K562 (cell line): ENCODE measurements around the gene MXRA7. TPM values are rescaled to one million over a fixed set of nuclear protein-coding genes. Genes with fewer than 3 reads are reported as not detected.

Experiments used
- BACH1 ChIP-seq: fragments of 200-800 bp; sonication (Bioruptor generic); IDR thresholded peaks from 2 replicates; pipeline ENCODE4 v1.6.1; 2016; ENCODE audit warnings: missing genetic modification characterization, missing compliant biosample characterization
- BCOR ChIP-seq: fragments of 450-650 bp; IDR thresholded peaks from 2 replicates; pipeline ENCODE4 v1.6.1; 2016
- BHLHE40 ChIP-seq: IDR thresholded peaks from 2 replicates; pipeline ENCODE4 v1.6.1; 2011; ENCODE audit warnings: low read length, improper control_type of control experiment
- CHD1 ChIP-seq: fragments of 200-600 bp; sonication (generic); IDR thresholded peaks from one replicate; pipeline ENCODE4 v1.6.1; 2012; ENCODE audit warnings: mild to moderate bottlenecking, moderate library complexity, low read length, inconsistent platforms
- CUX1 ChIP-seq: fragments of 200-800 bp; sonication (Bioruptor generic); IDR thresholded peaks from 2 replicates; pipeline ENCODE4 v1.6.1; 2016; ENCODE audit warnings: missing genetic modification characterization, missing compliant biosample characterization
- ELF4 ChIP-seq: fragments of 450-650 bp; formaldehyde crosslinking; IDR thresholded peaks from 2 replicates; pipeline ENCODE4 v1.4.0; 2022; ENCODE audit warnings: missing genetic modification characterization
- FOXK2 ChIP-seq, 2 experiments: fragments of 450-650 bp; IDR thresholded peaks in 1 of 2; conservative IDR thresholded peaks in 1 of 2; 2 replicates each; pipeline ENCODE4 v1.6.1; 2016; ENCODE audit warnings: low read depth in 2 of 2, mild to moderate bottlenecking in 1 of 2
- MCM3 ChIP-seq: fragments of 450-650 bp; IDR thresholded peaks from 2 replicates; pipeline ENCODE4 v1.6.1; 2016
- MEF2A ChIP-seq: IDR thresholded peaks from 2 replicates; pipeline ENCODE4 v1.6.1; 2011; ENCODE audit warnings: low read depth, mild to moderate bottlenecking, low read length, moderate library complexity; ENCODE audit not compliant: control insufficient read depth
- MEIS2 ChIP-seq: fragments of 450-650 bp; IDR thresholded peaks from 2 replicates; pipeline ENCODE4 v1.6.1; 2014; ENCODE audit warnings: mild to moderate bottlenecking; ENCODE audit not compliant: partially characterized antibody
- MTA3 ChIP-seq: fragments of 450-650 bp; formaldehyde crosslinking; IDR thresholded peaks from 2 replicates; pipeline ENCODE4 v1.6.1; 2017; ENCODE audit warnings: mild to moderate bottlenecking, borderline replicate concordance
- NCOR1 ChIP-seq: fragments of 450-650 bp; IDR thresholded peaks from 2 replicates; pipeline ENCODE4 v1.6.1; 2016; ENCODE audit warnings: mild to moderate bottlenecking, moderate library complexity
- PHF21A ChIP-seq: fragments of 450-650 bp; IDR thresholded peaks from 2 replicates; pipeline ENCODE4 v1.6.1; 2017; ENCODE audit warnings: low read depth, borderline replicate concordance
- SNAPC5 ChIP-seq: fragments of 250-450 bp; sonication (Bioruptor Pico); IDR thresholded peaks from 2 replicates; pipeline ENCODE4 v1.8.0; 2021; ENCODE audit warnings: moderate library complexity, mild to moderate bottlenecking, inconsistent platforms
- TCF15 ChIP-seq: fragments of 250-450 bp; sonication (Bioruptor Pico); IDR thresholded peaks from 2 replicates; pipeline ENCODE4 v1.8.0; 2022; ENCODE audit warnings: moderate library complexity, mild to moderate bottlenecking, inconsistent platforms
- TSHZ1 ChIP-seq: fragments of 250-450 bp; sonication (Bioruptor Pico); IDR thresholded peaks from 2 replicates; pipeline ENCODE4 v1.4.0; 2020; ENCODE audit warnings: mild to moderate bottlenecking, moderate library complexity
- YY1 ChIP-seq, 3 experiments: IDR thresholded peaks; 2 replicates each; pipeline ENCODE4 v1.6.1; 2011; ENCODE audit warnings: low read length in 2 of 3, mild to moderate bottlenecking in 2 of 3, moderate library complexity in 2 of 3, borderline replicate concordance in 1 of 3, control low read depth in 1 of 3, low read depth in 1 of 3; ENCODE audit not compliant: insufficient read depth in 3 of 3, insufficient replicate concordance in 2 of 3, control insufficient read depth in 1 of 3, insufficient read length in 1 of 3; ENCODE audit errors: extremely low read depth in 1 of 3
- ZC3H11A ChIP-seq: IDR thresholded peaks from 2 replicates; pipeline ENCODE4 v1.6.1; 2012; ENCODE audit warnings: low read depth, low read length, improper control_type of control experiment
- ZNF561 ChIP-seq: fragments of 450-650 bp; formaldehyde crosslinking; conservative IDR thresholded peaks from 2 replicates; pipeline ENCODE4 v1.4.0; 2020; ENCODE audit warnings: mild to moderate bottlenecking, moderate library complexity
- polyA plus RNA-seq, 8 experiments: library from polyadenylated mRNA; depleted of rRNA in 4 of 8; stranded (reverse) in 5 of 8; unstranded in 3 of 8; fragments of >200 nt; fragmentation: Nextera tagmentation in 2 of 8; fragmentation: Illumina TruSeq in 1 of 8; extraction: Ambion mirVana in 2 of 8; extraction: Trizol in 1 of 8; gene quantifications; 2 replicates each; pipeline versions ENCODE4 v1.2.1 to v1.2.3, GENCODE V29; 2011 to 2014; ENCODE audit warnings: inconsistent platforms in 1 of 8, missing spikeins in 1 of 8
- total RNA-seq, 7 experiments: library from RNA; depleted of rRNA in 6 of 7; stranded (reverse); fragments of >200 nt in 6 of 7; fragmentation: Illumina TruSeq in 2 of 7; extraction: Trizol in 2 of 7; gene quantifications; 2 replicates each; pipeline versions ENCODE4 v1.2.1 to v1.2.3, GENCODE V29; 2011 to 2021; ENCODE audit warnings: low replicate concordance in 1 of 7

Gene MXRA7
- total and polyA plus RNA-seq, 9 of the 15 experiments (the other 6 are each of a cell fraction or from before 2014, with no cell fraction given) = 2.6 to 38.4 (median 14.3) TPM

GRCh38 chr17:76734080-76734840, 23.5 kb upstream of the MXRA7 start (continued):
- 0 out of 2 replicates have a peak, but pooled peaks have one; percentile 36 for TF ChIP-seq CUX1 (CRISPR knock-in tag)
- TF ChIP-seq TCF15 (CRISPR knock-in tag) = no peak
- no peak for TF ChIP-seq ZNF561 (CRISPR knock-in tag)
- no peak for TF ChIP-seq BCOR
- no peak for TF ChIP-seq BACH1
- no peak for TF ChIP-seq PHF21A
- TF ChIP-seq MEIS2 = no peak
- peak in 1 of 2 experiments; percentile 38; a peak in 1 of 4 replicates for TF ChIP-seq FOXK2 (conservative IDR thresholded peaks at IDR 0.05 in 1 of 2, IDR thresholded peaks at IDR 0.05 in 1 of 2; ENCODE audit: low read depth in 2 of 2)
- no peak for TF ChIP-seq MTA3
- TF ChIP-seq YY1 (IDR thresholded peaks at IDR 0.05; ENCODE audit: borderline replicate concordance in 1 of 3, control insufficient read depth in 1 of 3, extremely low read depth in 1 of 3, insufficient read depth in 3 of 3, insufficient read length in 1 of 3, insufficient replicate concordance in 2 of 3, low read depth in 1 of 3, low read length in 2 of 3) = peak in 1 of 3 experiments; percentile 32
- no peak for TF ChIP-seq BHLHE40
- 0 out of 2 replicates have a peak, but pooled peaks have one; percentile 32 for TF ChIP-seq NCOR1
- no peak for TF ChIP-seq MEF2A
- peak; percentile 54 for TF ChIP-seq CHD1
- no peak for TF ChIP-seq ZC3H11A
- no peak for TF ChIP-seq TSHZ1
- TF ChIP-seq MCM3 = no peak
- no peak for TF ChIP-seq ELF4 (CRISPR knock-in tag)
- TF ChIP-seq SNAPC5 (CRISPR knock-in tag) = no peak
